ENCODE measurements around the gene SPANXA2. TPM values are rescaled to one million over a fixed set of nuclear protein-coding genes. Genes with fewer than 3 reads are reported as not detected.

The SPANXA2 gene
- total and polyA plus RNA-seq, 2 of the 4 experiments (the other 2 are of a cell fraction): not detected

DNA sequence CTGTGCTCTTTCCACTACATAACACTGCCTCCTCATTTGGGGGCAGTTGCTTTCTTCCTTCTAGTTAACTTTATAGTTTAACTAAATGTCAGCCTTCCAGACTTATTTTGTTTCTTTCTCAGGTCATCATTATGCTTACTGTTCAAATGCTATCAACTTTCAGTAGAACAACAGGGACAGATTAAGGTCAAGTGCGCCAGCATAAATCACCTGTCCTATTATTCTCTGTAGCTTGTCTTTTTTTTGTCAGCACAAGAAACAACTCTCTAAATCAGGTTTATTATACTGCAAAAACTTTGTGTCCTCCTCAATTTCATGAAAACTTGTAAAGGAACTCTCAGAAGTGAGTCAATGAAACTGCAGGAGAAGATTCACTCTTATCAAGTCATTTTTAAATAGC, 19.6 kb downstream of the SPANXA2 start:
- ATAC-seq (ENCODE audit: low read depth) (no peak), DNase-seq (no peak)
- no peak overlapping the region for H3K4ac ChIP-seq (ENCODE audit: low read depth, low read length)
- no peaks in the 10 kb centered on the region for H3K9me1 ChIP-seq (ENCODE audit: insufficient read depth, low read length)
- no peaks in the 10 kb centered on the region for H4K20me1 ChIP-seq (ENCODE audit: insufficient read depth, low read length)
- no peak overlapping the region for H3K9ac ChIP-seq (ENCODE audit: low read depth, low read length)
- H4K8ac ChIP-seq (ENCODE audit: low read depth in 2 of 2, low read length in 2 of 2): no peak overlapping the region
- H3K27me3 ChIP-seq (ENCODE audit: control insufficient read depth, insufficient read depth, low read length): no peaks in the 10 kb centered on the region
- in situ Hi-C loops (cut with MboI; ENCODE audit: low sequenced_read_pairs): no loop called here
- no peak overlapping the region for H3K4me2 ChIP-seq (ENCODE audit: low read depth, low read length)
- H2BK5ac ChIP-seq (ENCODE audit: low read depth, low read length, poor library complexity, severe bottlenecking): no peak overlapping the region
- H2BK15ac ChIP-seq (ENCODE audit: low read depth, low read length): no peak overlapping the region
- dilution Hi-C loops (cut with HindIII; ENCODE audit: low sequenced_read_pairs, unreplicated experiment): no loop called here
- no peak overlapping the region for H3K56ac ChIP-seq (ENCODE audit: extremely low read depth, insufficient read depth, low read length)
- WGBS, 2 experiments (ENCODE audit: extremely low coverage in 2 of 2, insufficient read length in 1 of 2): no CpG with 5 or more reads among the region's 1 CpG
- H3K23ac ChIP-seq (ENCODE audit: low read depth, low read length): no peak overlapping the region
- no peaks in the 10 kb centered on the region for H3K9me3 ChIP-seq (ENCODE audit: control insufficient read depth, insufficient read depth, low read length)
- no TSS peak for BruUV-seq (replicated peaks)
- H2AK9ac ChIP-seq (replicated peaks; ENCODE audit: low read depth, low read length, poor library complexity): no peak overlapping the region
- no peaks in the 10 kb centered on the region for H3K79me1 ChIP-seq (ENCODE audit: low read depth in 1 of 2, low read length in 2 of 2)
- H2BK120ac ChIP-seq (ENCODE audit: low read depth, low read length): no peak overlapping the region
- no peak overlapping the region for H3K18ac ChIP-seq (ENCODE audit: low read depth, low read length)
- no peak overlapping the region for H3K14ac ChIP-seq (replicated peaks; ENCODE audit: low read depth, low read length)
- no peak overlapping the region for H4K5ac ChIP-seq (ENCODE audit: low read depth, low read length)
- no peaks in the 10 kb centered on the region for H3K4me1 ChIP-seq (ENCODE audit: control insufficient read depth, insufficient read depth, low read length)
- H2AK5ac ChIP-seq (ENCODE audit: low read depth, low read length): no peak overlapping the region
- no peak overlapping the region for H4K91ac ChIP-seq (ENCODE audit: insufficient read depth, low read depth, low read length)
- no peak overlapping the region for H2BK20ac ChIP-seq (ENCODE audit: low read depth, low read length)
- H3K36me3 ChIP-seq (ENCODE audit: control insufficient read depth, insufficient read depth, low read length): no peaks in the 10 kb centered on the region
- ChIA-PET POLR2A (ENCODE audit: unreplicated experiment) (no interaction called here), CTCF (no interaction called here)
- no peak overlapping the region for H2AFZ ChIP-seq (replicated peaks; ENCODE audit: low read length, poor library complexity)
- H3K27ac ChIP-seq (ENCODE audit: insufficient read depth, low read length): no peak overlapping the region
- TF ChIP-seq CHD1 (IDR thresholded peaks at IDR 0.05; ENCODE audit: low read depth, low read length): no peak
- TF ChIP-seq RFX5 (IDR thresholded peaks at IDR 0.05; ENCODE audit: low read depth, low read length): no peak
- no peak for TF ChIP-seq RCOR1 (IDR thresholded peaks at IDR 0.05; ENCODE audit: insufficient replicate concordance, low read length)
- TF ChIP-seq RAD21 (IDR thresholded peaks at IDR 0.05; ENCODE audit: low read length): no peak
- TF ChIP-seq BHLHE40 (IDR thresholded peaks at IDR 0.05; ENCODE audit: low read depth, low read length): no peak
- TF ChIP-seq MXI1 (IDR thresholded peaks at IDR 0.05; ENCODE audit: borderline replicate concordance, low read depth, low read length): no peak
- TF ChIP-seq MAZ (IDR thresholded peaks at IDR 0.05; ENCODE audit: borderline replicate concordance, low read depth, low read length): no peak
- H3K4me3 ChIP-seq (ENCODE audit: insufficient read depth, low read depth, low read length): no peak overlapping the region
- intact Hi-C loops (cut with micrococcal nuclease): no loop called here
